ENCODE results near the gene CRELD2. TPM values are rescaled to one million over a fixed set of nuclear protein-coding genes. Genes with fewer than 3 reads are reported as not detected.

Gene CRELD2
- total and polyA plus RNA-seq, 2 of the 8 experiments (the other 6 are each of a cell fraction or from before 2014, with no cell fraction given), result 24.5 to 36.6 TPM

- Histone ChIP-seq H2BK5ac (ENCODE audit: low read depth, low read length) (peak overlapping the region; percentile 60; the same call in 1 of the 2 replicates), H3K9ac (replicated peaks in 1 of 4; ENCODE audit: extremely low read depth in 1 of 4, low read depth in 3 of 4, low read length in 3 of 4) (no peak overlapping the region), H2BK120ac (replicated peaks; ENCODE audit: low read depth, low read length) (no peak overlapping the region), H4K91ac (replicated peaks; ENCODE audit: insufficient read length, low read length) (no peak overlapping the region), H2BK12ac (ENCODE audit: low read depth, low read length) (no peak overlapping the region), H3K79me2 (ENCODE audit: control insufficient read depth in 1 of 2, insufficient read depth in 2 of 2, low read length in 2 of 2) (no peaks in the 10 kb centered on the region), H3K4ac (replicated peaks; ENCODE audit: insufficient read length, low read depth, low read length) (no peak overlapping the region), H2BK15ac (ENCODE audit: low read length) (peak overlapping the region; percentile 29; the same call in 1 of the 2 replicates), H4K20me1 (replicated peaks in 1 of 2; ENCODE audit: control insufficient read depth in 1 of 2, insufficient read depth in 2 of 2, low read length in 2 of 2) (peaks cover 0 to 2% of the 10 kb centered on the region in 2 experiments), H3K9me3 (ENCODE audit: insufficient read depth in 2 of 2, low read depth in 1 of 2, low read length in 1 of 2) (no peaks in the 10 kb centered on the region), H3K23me2 (ENCODE audit: low read depth, low read length) (no peaks in the 10 kb centered on the region), H3K27me3 (replicated peaks in 1 of 4; ENCODE audit: control insufficient read depth in 3 of 4, extremely low read depth in 1 of 4, insufficient read depth in 3 of 4, low read length in 3 of 4) (no peaks in the 10 kb centered on the region), H3K4me1 (replicated peaks in 1 of 4; ENCODE audit: control insufficient read depth in 3 of 4, insufficient read depth in 4 of 4, low read length in 3 of 4) (peaks cover 0 to 32% (median 17%) of the 10 kb centered on the region in 4 experiments; a peak in 5 of 7 replicates), H4K8ac (ENCODE audit: extremely low read depth, insufficient read depth, low read length) (no peak overlapping the region), H3K56ac (replicated peaks; ENCODE audit: insufficient read length, low read depth, low read length) (no peak overlapping the region), H3K14ac (ENCODE audit: insufficient read length) (no peak overlapping the region), H3K27ac (ENCODE audit: low read depth, low read length) (no peak overlapping the region), H3K18ac (ENCODE audit: extremely low read depth, low read length) (no peak overlapping the region), H2AK5ac (ENCODE audit: low read depth, low read length) (no peak overlapping the region), H3K79me1 (ENCODE audit: low read depth, low read length) (no peaks in the 10 kb centered on the region), H3K23ac (ENCODE audit: insufficient read length) (no peak overlapping the region), H3K4me2 (ENCODE audit: insufficient read depth in 1 of 2, low read depth in 2 of 2, low read length in 2 of 2) (no peak overlapping the region), H2AFZ (ENCODE audit: low read length) (no peak overlapping the region), H3K4me3 (ENCODE audit: extremely low read depth in 1 of 4, insufficient read depth in 2 of 4, low read depth in 3 of 4, low read length in 4 of 4) (no peak overlapping the region), H4K5ac (ENCODE audit: insufficient read length, low read depth, low read length) (no peak overlapping the region), H3K36me3 (ENCODE audit: control insufficient read depth in 2 of 4, insufficient read depth in 4 of 4, low read length in 3 of 4) (no peaks in the 10 kb centered on the region), H2BK20ac (ENCODE audit: low read length) (no peak overlapping the region)
- POLR2A ChIA-PET (ENCODE audit: partially characterized antibody), result interaction anchor here (2.3 kb wide), 1 partner anchor 10 kb away, joined by 7 read pairs; no protein-coding TSS in a partner anchor
- no peak for DNase-seq (ENCODE audit: low read depth in 1 of 2, low spot score in 2 of 2)
- CTCF ChIA-PET (ENCODE audit: partially characterized antibody), result interaction anchor here (0.8 to 1.5 kb wide), 2 partner anchors 27 to 81 kb away, joined by 4 read pairs; no protein-coding TSS in a partner anchor
- TF ChIP-seq GTF2F1 (IDR thresholded peaks at IDR 0.05; ENCODE audit: borderline replicate concordance, low read depth, low read length) (no peak), EP300 (IDR thresholded peaks at IDR 0.05; ENCODE audit: borderline replicate concordance in 1 of 2, low read depth in 2 of 2, low read length in 2 of 2) (no peak), CBX8 (IDR thresholded peaks at IDR 0.05; ENCODE audit: borderline replicate concordance, low read depth, low read length) (no peak)
- no peak for FAIRE-seq
- 86% methylated on average over 28 of the region's 42 CpGs; no CpG with 5 or more reads in 1 of the 2 experiments for WGBS, 2 experiments (ENCODE audit: extremely low coverage in 1 of 2, insufficient coverage in 1 of 2, insufficient read length in 1 of 2, insufficient replicate concordance in 2 of 2, low coverage in 1 of 2, low lambda C conversion rate in 2 of 2, missing lambda C conversion rate in 1 of 2)
Observed at GRCh38 chr22:49948958-49949913, 30.8 kb downstream of the CRELD2 start.
